ENCODE results near the gene POMZP3.
"Not testable (repeated sequence)": the region's sequence is repeated elsewhere in the genome, so short reads cannot be mapped to it uniquely, and the experiment has no call there.

DNA sequence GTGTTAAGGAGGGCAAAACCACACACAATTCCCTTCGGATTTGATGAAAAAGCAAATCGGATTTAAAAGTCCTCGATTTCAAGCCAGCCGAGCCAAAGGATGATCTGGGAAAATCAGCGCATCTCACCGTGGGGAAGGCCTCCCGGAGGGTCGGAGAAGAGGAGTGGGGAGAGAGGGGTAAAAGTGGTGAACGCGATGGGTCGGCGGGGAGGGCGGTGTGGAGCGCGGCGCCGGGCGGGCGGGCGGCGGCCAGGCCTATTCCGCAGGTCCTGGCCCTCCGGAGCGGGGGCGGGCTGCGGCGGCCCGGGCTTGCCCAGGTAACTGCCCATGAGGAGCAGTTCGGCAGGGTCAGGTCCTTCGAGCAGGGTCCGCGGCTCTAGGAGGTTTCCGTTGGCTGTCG, 498 bp downstream of the POMZP3 start:
- TF ChIP-seq YY1 (IDR thresholded peaks at IDR 0.05; ENCODE audit: insufficient read depth, insufficient read length); SUZ12 (IDR thresholded peaks at IDR 0.05; ENCODE audit: extremely low read depth, insufficient read depth, insufficient read length): not testable (repeated sequence)

All from NT2/D1 (cell line).